Hematopoietic multipotent progenitor cell treated with erythropoietin and hydrocortisone succinate and interleukin-3 and kit ligand, for 8 days (in vitro differentiated cells): ENCODE measurements around the gene PHLDA1.

ENCODE experiments used
- DNase-seq: peaks from one replicate; pipeline ENCODE4 v3.0.0-alpha.2; 2015

Gene PHLDA1

GRCh38 chr12:76037130-76038103, 5.8 kb upstream of the PHLDA1 start:
- peak; percentile 82 for DNase-seq

- DNase-seq: no peak
Measured at GRCh38 chr12:76035045-76035444, 3.5 kb upstream of the PHLDA1 start.

- peak; percentile 70 for DNase-seq
Measured at GRCh38 chr12:76033081-76034011, 1.8 kb upstream of the PHLDA1 start.

GRCh38 chr12:76032043-76032981, 736 bp upstream of the PHLDA1 start:
- DNase-seq: peak; percentile 60

- DNase-seq: no peak
Measured at GRCh38 chr12:76031081-76031413, 529 bp downstream of the PHLDA1 start.

- no peak for DNase-seq
Measured at GRCh38 chr12:76030341-76031080, 1.1 kb downstream of the PHLDA1 start.

GRCh38 chr12:76029982-76030340, 1.6 kb downstream of the PHLDA1 start:
- no peak for DNase-seq

- DNase-seq: no peak
Measured at GRCh38 chr12:76028571-76029277, 2.9 kb downstream of the PHLDA1 start.

GRCh38 chr12:76026643-76027063, 4.9 kb downstream of the PHLDA1 start:
- DNase-seq: no peak

- DNase-seq: no peak
Measured at GRCh38 chr12:76025601-76026575, 5.7 kb downstream of the PHLDA1 start.

- DNase-seq: no peak
Measured at GRCh38 chr12:76024942-76025600, 6.5 kb downstream of the PHLDA1 start.

- DNase-seq: no peak
Measured at GRCh38 chr12:76024102-76024781, 7.3 kb downstream of the PHLDA1 start.

- DNase-seq: no peak
Measured at GRCh38 chr12:76023069-76023690, 8.4 kb downstream of the PHLDA1 start.

GRCh38 chr12:76022506-76022905, 9.1 kb downstream of the PHLDA1 start:
- no peak for DNase-seq

GRCh38 chr12:76020731-76021672, 10.6 kb downstream of the PHLDA1 start:
- peak; percentile 25 for DNase-seq

- no peak for DNase-seq
Measured at GRCh38 chr12:76020281-76020680, 11.3 kb downstream of the PHLDA1 start.

- no peak for DNase-seq
Measured at GRCh38 chr12:76018672-76019071, 12.9 kb downstream of the PHLDA1 start.
